H1 (cell line): Measurements from ENCODE around the gene NONO.

Experiments
- CHD1 ChIP-seq: IDR thresholded peaks from 2 replicates; pipeline ENCODE4 v1.6.1; 2012; ENCODE audit warnings: low read depth, low read length, improper control_type of control experiment
- KDM4A ChIP-seq: IDR thresholded peaks from one replicate; pipeline ENCODE4 v1.7.1; 2012; ENCODE audit warnings: low read depth, mild to moderate bottlenecking, moderate library complexity, low read length, inconsistent platforms; ENCODE audit not compliant: severe bottlenecking
- NRF1 ChIP-seq: IDR thresholded peaks from 2 replicates; pipeline ENCODE4 v1.6.1; 2011; ENCODE audit warnings: mild to moderate bottlenecking, low read depth, low read length, improper control_type of control experiment
- TCF12 ChIP-seq: IDR thresholded peaks from 2 replicates; pipeline ENCODE4 v1.6.1; 2011; ENCODE audit warnings: low read depth, mild to moderate bottlenecking, low read length
- TF ChIP-seq, protein P1 (sequence below), 3 experiments: IDR thresholded peaks; 1 replicate in 2 of 3; 2 replicates in 1 of 3; pipeline versions ENCODE4 v1.5.1 to v1.6.1; 2011; ENCODE audit warnings: low read length in 3 of 3, mild to moderate bottlenecking in 3 of 3, inconsistent platforms in 2 of 3, low read depth in 1 of 3, moderate library complexity in 1 of 3; ENCODE audit not compliant: insufficient read depth in 1 of 3; ENCODE audit errors: control extremely low read depth in 1 of 3

DNA sequence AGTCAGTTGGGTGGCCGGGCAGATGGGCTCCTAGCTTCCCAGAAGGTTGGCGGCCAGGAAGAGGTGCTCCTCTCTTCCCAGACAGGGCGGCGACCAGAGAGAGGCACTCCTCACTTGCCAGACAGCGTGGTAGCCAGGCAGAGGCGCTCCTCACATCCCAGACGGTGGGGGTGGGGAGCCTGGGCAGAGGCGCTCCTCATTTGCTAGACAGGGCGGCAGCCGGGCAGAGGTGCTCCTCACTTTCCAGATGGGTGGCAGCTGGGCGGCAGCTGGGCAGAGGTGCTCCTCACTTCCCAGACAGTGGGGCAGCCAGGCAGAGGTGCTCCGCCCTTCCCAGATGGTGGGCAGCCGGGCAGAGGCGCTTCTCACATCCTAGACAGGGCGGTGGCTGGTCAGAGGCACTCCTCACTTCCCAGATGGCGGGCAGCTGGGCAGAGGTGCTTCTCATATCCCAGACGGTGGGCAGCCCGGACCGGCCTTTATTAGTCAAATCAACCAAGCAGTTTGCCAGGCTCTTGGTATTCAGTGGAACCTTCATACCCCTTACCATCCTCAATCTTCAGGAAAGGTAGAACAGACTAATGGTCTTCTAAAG is 13.5 kb upstream of the NONO start:
- no peak for TF ChIP-seq TCF12
- no peak for TF ChIP-seq NRF1
- no peak for TF ChIP-seq KDM4A
- TF ChIP-seq, protein P1, sequence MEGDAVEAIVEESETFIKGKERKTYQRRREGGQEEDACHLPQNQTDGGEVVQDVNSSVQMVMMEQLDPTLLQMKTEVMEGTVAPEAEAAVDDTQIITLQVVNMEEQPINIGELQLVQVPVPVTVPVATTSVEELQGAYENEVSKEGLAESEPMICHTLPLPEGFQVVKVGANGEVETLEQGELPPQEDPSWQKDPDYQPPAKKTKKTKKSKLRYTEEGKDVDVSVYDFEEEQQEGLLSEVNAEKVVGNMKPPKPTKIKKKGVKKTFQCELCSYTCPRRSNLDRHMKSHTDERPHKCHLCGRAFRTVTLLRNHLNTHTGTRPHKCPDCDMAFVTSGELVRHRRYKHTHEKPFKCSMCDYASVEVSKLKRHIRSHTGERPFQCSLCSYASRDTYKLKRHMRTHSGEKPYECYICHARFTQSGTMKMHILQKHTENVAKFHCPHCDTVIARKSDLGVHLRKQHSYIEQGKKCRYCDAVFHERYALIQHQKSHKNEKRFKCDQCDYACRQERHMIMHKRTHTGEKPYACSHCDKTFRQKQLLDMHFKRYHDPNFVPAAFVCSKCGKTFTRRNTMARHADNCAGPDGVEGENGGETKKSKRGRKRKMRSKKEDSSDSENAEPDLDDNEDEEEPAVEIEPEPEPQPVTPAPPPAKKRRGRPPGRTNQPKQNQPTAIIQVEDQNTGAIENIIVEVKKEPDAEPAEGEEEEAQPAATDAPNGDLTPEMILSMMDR (IDR thresholded peaks at IDR 0.05; ENCODE audit: control extremely low read depth in 1 of 3, insufficient read depth in 1 of 3, low read depth in 1 of 3, low read length in 3 of 3): no peak
- TF ChIP-seq CHD1: no peak
